ENCODE data around the gene MYO10. TPM values are rescaled to one million over a fixed set of nuclear protein-coding genes. Genes with fewer than 3 reads are reported as not detected.

The MYO10 gene
- total RNA-seq, 2 donors from 2014 or later: not detected

GRCh38 chr5:16916262-16916878, 19.7 kb downstream of the MYO10 start:
- Mint-ChIP-seq H3K4me1 (ENCODE audit: low read depth in 2 of 2) (no peaks in the 10 kb centered on the region), H3K27ac (no peak overlapping the region), H3K27me3 (no peaks in the 10 kb centered on the region), H3K36me3 (no peaks in the 10 kb centered on the region), H3K4me3 (no peak overlapping the region), H3K9me3 (peaks cover 6% of the 10 kb centered on the region)
- DNase-seq (ENCODE audit: low spot score) (no peak), ATAC-seq (no peak)

- Mint-ChIP-seq H3K4me1 (ENCODE audit: low read depth in 2 of 2) (no peaks in the 10 kb centered on the region), H3K9me3 (peaks cover 3% of the 10 kb centered on the region), H3K4me3 (no peak overlapping the region), H3K27me3 (no peaks in the 10 kb centered on the region), H3K36me3 (no peaks in the 10 kb centered on the region), H3K27ac (no peak overlapping the region)
- DNase-seq (ENCODE audit: low spot score) (no peak), ATAC-seq (no peak)
Observed at GRCh38 chr5:16914584-16914983, 21.5 kb downstream of the MYO10 start.

DNA sequence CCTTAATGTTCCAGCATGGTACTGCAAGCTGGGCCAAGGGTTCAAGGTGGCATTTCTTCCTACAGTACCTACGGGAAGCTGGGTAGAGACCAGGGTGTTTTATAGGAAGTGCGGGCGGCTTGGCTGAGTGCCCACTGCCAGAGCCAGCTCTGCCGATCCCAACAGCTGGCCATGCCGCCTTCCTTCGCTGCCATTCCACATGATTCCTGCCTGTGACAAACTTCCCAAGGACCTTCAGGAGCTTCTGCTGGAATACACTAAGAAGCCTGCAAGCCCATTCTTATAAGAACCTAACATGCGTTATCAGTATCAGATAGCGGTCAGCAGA, 22.0 kb downstream of the MYO10 start:
- Mint-ChIP-seq H3K27ac (no peak overlapping the region), H3K36me3 (no peaks in the 10 kb centered on the region), H3K4me3 (no peak overlapping the region), H3K4me1 (ENCODE audit: low read depth in 2 of 2) (no peaks in the 10 kb centered on the region), H3K9me3 (no peaks in the 10 kb centered on the region), H3K27me3 (no peaks in the 10 kb centered on the region)
- no peak for ATAC-seq
- DNase-seq (ENCODE audit: low spot score): no peak

GRCh38 chr5:16913187-16914107, 22.6 kb downstream of the MYO10 start:
- H3K9me3 Mint-ChIP-seq: peaks cover 3% of the 10 kb centered on the region
- ATAC-seq: no peak
- no peaks in the 10 kb centered on the region for H3K27me3 Mint-ChIP-seq
- DNase-seq (ENCODE audit: low spot score): no peak
- no peaks in the 10 kb centered on the region for H3K36me3 Mint-ChIP-seq
- no peak overlapping the region for H3K4me3 Mint-ChIP-seq
- no peaks in the 10 kb centered on the region for H3K4me1 Mint-ChIP-seq (ENCODE audit: low read depth in 2 of 2)
- H3K27ac Mint-ChIP-seq: no peak overlapping the region

DNA sequence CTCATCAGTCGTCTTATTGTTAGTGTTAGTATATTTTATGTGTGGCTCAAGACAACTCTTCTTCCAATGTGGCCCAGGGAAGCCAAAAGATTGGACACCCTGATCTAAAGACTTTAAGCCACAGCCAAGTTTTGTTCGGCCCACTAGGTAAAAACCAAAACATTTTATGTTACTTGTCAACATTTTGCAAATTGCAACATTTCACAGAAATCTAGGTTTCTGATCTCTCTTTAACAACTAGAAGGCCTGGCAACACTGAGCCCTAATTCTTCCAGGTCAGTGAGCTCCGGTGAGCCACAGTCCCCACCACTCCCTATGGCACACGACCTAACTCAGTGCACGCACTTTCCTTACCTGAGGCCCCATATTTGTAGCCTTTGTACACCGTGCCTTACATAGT, 24.0 kb downstream of the MYO10 start:
- Mint-ChIP-seq H3K36me3 (no peaks in the 10 kb centered on the region), H3K4me1 (ENCODE audit: low read depth in 2 of 2) (no peaks in the 10 kb centered on the region), H3K27me3 (no peaks in the 10 kb centered on the region), H3K27ac (no peak overlapping the region), H3K9me3 (peaks cover 3% of the 10 kb centered on the region), H3K4me3 (no peak overlapping the region)
- DNase-seq (ENCODE audit: low spot score) (no peak), ATAC-seq (no peak)

- no peak overlapping the region for H3K27ac Mint-ChIP-seq
- no peaks in the 10 kb centered on the region for H3K36me3 Mint-ChIP-seq
- ATAC-seq (no peak), DNase-seq (ENCODE audit: low spot score) (no peak)
- H3K9me3 Mint-ChIP-seq: peaks cover 3% of the 10 kb centered on the region
- H3K4me1 Mint-ChIP-seq (ENCODE audit: low read depth in 2 of 2): no peaks in the 10 kb centered on the region
- H3K27me3 Mint-ChIP-seq: no peaks in the 10 kb centered on the region
- H3K4me3 Mint-ChIP-seq: no peak overlapping the region
Observed at GRCh38 chr5:16909464-16909863, 26.6 kb downstream of the MYO10 start.

DNA sequence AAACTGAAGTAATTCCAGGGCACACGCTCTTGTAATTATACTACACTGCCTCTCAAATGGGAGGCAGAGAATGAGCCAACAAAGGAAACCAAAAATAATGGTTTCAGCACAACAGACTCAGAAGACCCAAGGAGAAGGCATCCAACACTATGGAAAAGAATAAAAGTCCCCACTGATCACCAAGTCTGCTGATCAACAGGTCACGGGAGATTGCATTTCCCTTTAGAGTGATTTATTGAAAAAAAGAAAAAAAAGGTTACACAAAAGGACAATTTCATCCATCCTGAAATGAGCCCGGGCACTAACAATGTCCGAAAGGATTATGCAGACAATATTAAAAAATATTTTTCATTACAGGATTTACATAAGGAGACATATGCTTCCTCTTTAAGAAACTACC, 28.8 kb downstream of the MYO10 start:
- no peak overlapping the region for H3K4me3 Mint-ChIP-seq
- H3K9me3 Mint-ChIP-seq: peaks cover 3% of the 10 kb centered on the region
- H3K27ac Mint-ChIP-seq: no peak overlapping the region
- no peaks in the 10 kb centered on the region for H3K4me1 Mint-ChIP-seq (ENCODE audit: low read depth in 2 of 2)
- H3K27me3 Mint-ChIP-seq: no peaks in the 10 kb centered on the region
- no peak for DNase-seq (ENCODE audit: low spot score)
- no peak for ATAC-seq
- no peaks in the 10 kb centered on the region for H3K36me3 Mint-ChIP-seq

GRCh38 chr5:16906255-16906654, 29.8 kb downstream of the MYO10 start:
- H3K27ac Mint-ChIP-seq: no peak overlapping the region
- no peaks in the 10 kb centered on the region for H3K27me3 Mint-ChIP-seq
- no peaks in the 10 kb centered on the region for H3K4me1 Mint-ChIP-seq (ENCODE audit: low read depth in 2 of 2)
- DNase-seq (ENCODE audit: low spot score): no peak
- no peaks in the 10 kb centered on the region for H3K36me3 Mint-ChIP-seq
- ATAC-seq: no peak
- no peak overlapping the region for H3K4me3 Mint-ChIP-seq
- H3K9me3 Mint-ChIP-seq: peaks cover 6% of the 10 kb centered on the region

DNA sequence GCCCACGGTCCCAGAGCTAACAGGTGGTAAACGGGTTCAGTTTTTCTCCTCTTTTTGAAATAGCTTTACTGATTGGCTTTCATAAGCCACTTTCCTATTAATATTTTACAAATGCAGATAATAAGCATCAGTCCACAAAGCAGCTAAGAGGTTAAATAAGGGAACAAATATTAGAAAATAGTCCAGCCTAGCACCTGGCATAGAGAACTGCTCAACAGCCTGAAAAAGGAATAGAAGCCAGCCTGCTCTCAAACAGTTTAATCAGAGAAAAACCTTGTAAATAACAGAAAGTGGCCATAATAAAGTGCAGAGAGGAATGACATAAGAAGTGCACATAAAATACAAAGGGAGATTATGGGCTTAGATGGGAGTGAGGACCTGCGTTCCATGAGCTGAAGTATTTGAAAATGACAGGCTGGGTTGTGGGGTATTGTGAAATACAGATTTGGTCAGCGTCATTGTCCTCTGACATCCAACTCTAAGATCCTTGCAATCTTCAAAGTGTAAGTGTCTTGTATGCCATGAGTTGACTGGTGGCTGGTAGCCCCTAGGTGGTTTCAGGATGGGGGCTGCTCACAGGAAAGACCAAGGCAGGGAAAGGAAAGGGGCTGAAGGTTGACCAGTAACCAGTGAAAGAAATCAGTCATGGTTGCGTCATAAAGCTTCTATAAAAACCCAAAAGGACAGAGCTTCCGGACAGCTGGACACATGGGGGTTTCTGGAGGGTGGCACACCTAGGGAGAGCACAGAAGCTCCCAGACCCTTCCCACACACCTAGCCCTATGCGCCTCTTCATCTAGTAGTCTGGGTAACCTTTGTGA, 32.4 kb downstream of the MYO10 start:
- no peak for DNase-seq (ENCODE audit: low spot score)
- H3K9me3 Mint-ChIP-seq: peaks cover 4% of the 10 kb centered on the region
- H3K4me3 Mint-ChIP-seq: no peak overlapping the region
- no peaks in the 10 kb centered on the region for H3K4me1 Mint-ChIP-seq (ENCODE audit: low read depth in 2 of 2)
- H3K27me3 Mint-ChIP-seq: no peaks in the 10 kb centered on the region
- no peak overlapping the region for H3K27ac Mint-ChIP-seq
- no peaks in the 10 kb centered on the region for H3K36me3 Mint-ChIP-seq
- ATAC-seq: no peak

DNA sequence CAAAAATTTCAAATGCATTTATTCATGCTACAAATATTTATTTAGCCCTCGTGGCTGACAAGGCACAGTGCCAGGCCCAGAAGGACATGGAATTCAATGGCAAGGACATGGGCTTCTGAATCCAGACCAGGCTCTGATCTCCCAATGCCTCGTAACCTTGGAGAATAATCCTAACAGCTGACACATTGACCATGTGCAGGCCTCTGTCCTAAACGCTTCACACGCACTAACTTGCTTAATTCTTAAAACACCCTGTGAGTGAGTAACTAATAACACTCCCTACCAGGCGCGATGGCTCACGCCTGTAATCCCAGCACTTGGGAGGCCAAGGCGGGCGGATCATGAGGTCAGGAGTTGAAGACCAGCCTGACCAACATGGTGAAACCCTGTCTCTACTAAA, 33.2 kb downstream of the MYO10 start:
- Mint-ChIP-seq H3K4me3 (no peak overlapping the region), H3K9me3 (peaks cover 2% of the 10 kb centered on the region), H3K27me3 (no peaks in the 10 kb centered on the region), H3K36me3 (no peaks in the 10 kb centered on the region), H3K4me1 (ENCODE audit: low read depth in 2 of 2) (no peaks in the 10 kb centered on the region), H3K27ac (no peak overlapping the region)
- no peak for ATAC-seq
- DNase-seq (ENCODE audit: low spot score): no peak

DNA sequence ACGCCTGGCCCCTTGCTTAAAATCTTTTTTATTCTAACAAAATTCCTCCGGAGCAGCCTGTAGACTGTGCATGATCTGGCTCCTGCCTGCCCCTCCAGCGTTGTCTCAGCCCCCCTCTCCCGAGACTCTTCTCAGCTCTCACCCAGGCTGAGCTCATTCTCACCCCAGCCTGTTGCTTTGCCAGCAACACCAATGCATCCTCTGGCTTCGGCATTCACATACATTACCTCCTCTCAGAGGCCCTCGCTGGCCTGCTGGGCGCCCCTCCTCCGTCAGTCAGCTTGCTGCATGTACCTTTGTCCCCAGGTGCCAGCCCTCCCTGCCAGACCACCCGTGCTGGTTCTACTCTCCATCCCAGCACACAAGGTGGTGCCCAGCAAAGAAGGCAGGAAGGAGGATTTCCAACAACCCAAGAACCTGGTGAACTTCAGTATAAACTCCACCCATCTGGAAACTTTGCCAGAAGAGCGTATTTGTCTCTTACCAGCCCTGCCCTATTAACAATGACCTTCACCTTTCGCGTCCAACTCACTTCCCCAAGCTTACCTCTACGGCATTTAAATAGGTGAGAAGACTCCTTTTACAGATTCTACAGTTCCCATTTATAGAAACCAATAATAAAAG, 35.0 kb downstream of the MYO10 start:
- no peaks in the 10 kb centered on the region for H3K36me3 Mint-ChIP-seq
- no peaks in the 10 kb centered on the region for H3K4me1 Mint-ChIP-seq (ENCODE audit: low read depth in 2 of 2)
- H3K27me3 Mint-ChIP-seq: peaks cover 0 to 3% of the 10 kb centered on the region in 2 donors
- DNase-seq (ENCODE audit: low spot score) (no peak), ATAC-seq (no peak)
- no peak overlapping the region for H3K27ac Mint-ChIP-seq
- no peak overlapping the region for H3K4me3 Mint-ChIP-seq
- H3K9me3 Mint-ChIP-seq: peaks cover 2% of the 10 kb centered on the region

DNA sequence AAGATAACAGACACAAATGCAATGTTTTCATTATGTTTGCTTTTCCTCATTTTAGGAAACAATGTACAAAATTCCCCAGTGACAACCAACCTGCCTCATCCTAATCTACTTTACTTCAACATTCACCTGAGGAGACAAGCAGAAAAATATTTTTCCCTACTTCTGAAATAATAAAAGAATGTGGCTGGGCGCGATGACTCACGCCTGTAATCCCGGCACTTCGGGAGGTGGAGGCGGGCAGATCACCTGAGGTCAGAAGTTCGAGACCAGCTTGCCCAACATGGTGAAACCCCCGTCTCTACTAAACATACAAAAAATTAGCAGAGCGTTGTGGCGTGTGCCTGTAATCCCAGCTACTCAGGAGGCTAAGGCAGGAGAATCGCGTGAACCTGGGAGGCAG, 36.9 kb downstream of the MYO10 start:
- peaks cover 2% of the 10 kb centered on the region for H3K9me3 Mint-ChIP-seq
- no peaks in the 10 kb centered on the region for H3K36me3 Mint-ChIP-seq
- ATAC-seq: no peak
- no peak overlapping the region for H3K4me3 Mint-ChIP-seq
- no peak overlapping the region for H3K27ac Mint-ChIP-seq
- peaks cover 0 to 3% of the 10 kb centered on the region in 2 donors for H3K27me3 Mint-ChIP-seq
- DNase-seq (ENCODE audit: low spot score): no peak
- no peaks in the 10 kb centered on the region for H3K4me1 Mint-ChIP-seq (ENCODE audit: low read depth in 2 of 2)

DNA sequence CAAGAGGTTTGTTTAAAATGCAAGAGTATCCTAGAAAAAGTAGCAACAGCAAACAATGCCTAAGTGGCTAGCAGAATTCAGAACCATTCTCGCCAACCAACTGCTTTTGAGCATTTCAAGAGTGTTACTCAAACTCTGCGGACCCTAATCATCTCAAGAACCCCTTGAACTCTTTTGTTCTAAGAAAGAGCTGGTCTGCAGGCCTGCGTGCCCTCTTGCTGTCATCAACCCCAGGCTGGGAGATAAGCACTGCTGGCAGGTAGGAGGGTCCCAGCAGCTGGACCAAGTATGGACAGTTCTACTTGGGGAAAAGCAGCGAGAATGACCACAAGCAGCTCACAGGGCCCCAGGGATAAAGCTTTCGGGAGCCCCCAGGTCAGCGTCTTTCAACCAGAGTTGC, 38.3 kb downstream of the MYO10 start:
- H3K36me3 Mint-ChIP-seq: no peaks in the 10 kb centered on the region
- H3K4me1 Mint-ChIP-seq (ENCODE audit: low read depth in 2 of 2): no peaks in the 10 kb centered on the region

More for the DNA sequence above, 38.3 kb downstream of the MYO10 start:
- H3K9me3 Mint-ChIP-seq: peaks cover 2% of the 10 kb centered on the region
- no peak overlapping the region for H3K27ac Mint-ChIP-seq
- ATAC-seq: no peak
- H3K4me3 Mint-ChIP-seq: no peak overlapping the region
- peaks cover 0 to 3% of the 10 kb centered on the region in 2 donors for H3K27me3 Mint-ChIP-seq
- DNase-seq (ENCODE audit: low spot score): no peak

All from natural killer cell treated with Interleukin-12 subunit alpha and Interleukin-12 subunit beta and Interleukin-15 and Interleukin-18, amount 100 ng/mL, for 72 hours (primary cell).